Measurements from ENCODE around the gene LRRC8D. TPM values are rescaled to one million over a fixed set of nuclear protein-coding genes. Genes with fewer than 3 reads are reported as not detected.

Gene LRRC8D
- total and polyA plus RNA-seq, 2 experiments from 2014 or later = 23.6 to 48.8 TPM

GRCh38 chr1:89829186-89829585 is 8.4 kb downstream of the LRRC8D start (continued):
- TF ChIP-seq, protein P1, sequence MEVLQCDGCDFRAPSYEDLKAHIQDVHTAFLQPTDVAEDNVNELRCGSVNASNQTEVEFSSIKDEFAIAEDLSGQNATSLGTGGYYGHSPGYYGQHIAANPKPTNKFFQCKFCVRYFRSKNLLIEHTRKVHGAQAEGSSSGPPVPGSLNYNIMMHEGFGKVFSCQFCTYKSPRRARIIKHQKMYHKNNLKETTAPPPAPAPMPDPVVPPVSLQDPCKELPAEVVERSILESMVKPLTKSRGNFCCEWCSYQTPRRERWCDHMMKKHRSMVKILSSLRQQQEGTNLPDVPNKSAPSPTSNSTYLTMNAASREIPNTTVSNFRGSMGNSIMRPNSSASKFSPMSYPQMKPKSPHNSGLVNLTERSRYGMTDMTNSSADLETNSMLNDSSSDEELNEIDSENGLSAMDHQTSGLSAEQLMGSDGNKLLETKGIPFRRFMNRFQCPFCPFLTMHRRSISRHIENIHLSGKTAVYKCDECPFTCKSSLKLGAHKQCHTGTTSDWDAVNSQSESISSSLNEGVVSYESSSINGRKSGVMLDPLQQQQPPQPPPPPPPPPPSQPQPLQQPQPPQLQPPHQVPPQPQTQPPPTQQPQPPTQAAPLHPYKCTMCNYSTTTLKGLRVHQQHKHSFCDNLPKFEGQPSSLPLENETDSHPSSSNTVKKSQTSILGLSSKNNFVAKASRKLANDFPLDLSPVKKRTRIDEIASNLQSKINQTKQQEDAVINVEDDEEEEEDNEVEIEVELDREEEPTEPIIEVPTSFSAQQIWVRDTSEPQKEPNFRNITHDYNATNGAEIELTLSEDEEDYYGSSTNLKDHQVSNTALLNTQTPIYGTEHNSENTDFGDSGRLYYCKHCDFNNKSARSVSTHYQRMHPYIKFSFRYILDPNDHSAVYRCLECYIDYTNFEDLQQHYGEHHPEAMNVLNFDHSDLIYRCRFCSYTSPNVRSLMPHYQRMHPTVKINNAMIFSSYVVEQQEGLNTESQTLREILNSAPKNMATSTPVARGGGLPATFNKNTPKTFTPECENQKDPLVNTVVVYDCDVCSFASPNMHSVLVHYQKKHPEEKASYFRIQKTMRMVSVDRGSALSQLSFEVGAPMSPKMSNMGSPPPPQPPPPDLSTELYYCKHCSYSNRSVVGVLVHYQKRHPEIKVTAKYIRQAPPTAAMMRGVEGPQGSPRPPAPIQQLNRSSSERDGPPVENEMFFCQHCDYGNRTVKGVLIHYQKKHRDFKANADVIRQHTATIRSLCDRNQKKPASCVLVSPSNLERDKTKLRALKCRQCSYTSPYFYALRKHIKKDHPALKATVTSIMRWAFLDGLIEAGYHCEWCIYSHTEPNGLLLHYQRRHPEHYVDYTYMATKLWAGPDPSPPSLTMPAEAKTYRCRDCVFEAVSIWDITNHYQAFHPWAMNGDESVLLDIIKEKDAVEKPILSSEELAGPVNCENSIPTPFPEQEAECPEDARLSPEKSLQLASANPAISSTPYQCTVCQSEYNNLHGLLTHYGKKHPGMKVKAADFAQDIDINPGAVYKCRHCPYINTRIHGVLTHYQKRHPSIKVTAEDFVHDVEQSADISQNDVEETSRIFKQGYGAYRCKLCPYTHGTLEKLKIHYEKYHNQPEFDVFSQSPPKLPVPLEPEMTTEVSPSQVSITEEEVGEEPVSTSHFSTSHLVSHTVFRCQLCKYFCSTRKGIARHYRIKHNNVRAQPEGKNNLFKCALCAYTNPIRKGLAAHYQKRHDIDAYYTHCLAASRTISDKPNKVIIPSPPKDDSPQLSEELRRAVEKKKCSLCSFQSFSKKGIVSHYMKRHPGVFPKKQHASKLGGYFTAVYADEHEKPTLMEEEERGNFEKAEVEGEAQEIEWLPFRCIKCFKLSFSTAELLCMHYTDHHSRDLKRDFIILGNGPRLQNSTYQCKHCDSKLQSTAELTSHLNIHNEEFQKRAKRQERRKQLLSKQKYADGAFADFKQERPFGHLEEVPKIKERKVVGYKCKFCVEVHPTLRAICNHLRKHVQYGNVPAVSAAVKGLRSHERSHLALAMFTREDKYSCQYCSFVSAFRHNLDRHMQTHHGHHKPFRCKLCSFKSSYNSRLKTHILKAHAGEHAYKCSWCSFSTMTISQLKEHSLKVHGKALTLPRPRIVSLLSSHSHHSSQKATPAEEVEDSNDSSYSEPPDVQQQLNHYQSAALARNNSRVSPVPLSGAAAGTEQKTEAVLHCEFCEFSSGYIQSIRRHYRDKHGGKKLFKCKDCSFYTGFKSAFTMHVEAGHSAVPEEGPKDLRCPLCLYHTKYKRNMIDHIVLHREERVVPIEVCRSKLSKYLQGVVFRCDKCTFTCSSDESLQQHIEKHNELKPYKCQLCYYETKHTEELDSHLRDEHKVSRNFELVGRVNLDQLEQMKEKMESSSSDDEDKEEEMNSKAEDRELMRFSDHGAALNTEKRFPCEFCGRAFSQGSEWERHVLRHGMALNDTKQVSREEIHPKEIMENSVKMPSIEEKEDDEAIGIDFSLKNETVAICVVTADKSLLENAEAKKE (CRISPR knock-in tag; IDR thresholded peaks at IDR 0.05) = no peak

DNA sequence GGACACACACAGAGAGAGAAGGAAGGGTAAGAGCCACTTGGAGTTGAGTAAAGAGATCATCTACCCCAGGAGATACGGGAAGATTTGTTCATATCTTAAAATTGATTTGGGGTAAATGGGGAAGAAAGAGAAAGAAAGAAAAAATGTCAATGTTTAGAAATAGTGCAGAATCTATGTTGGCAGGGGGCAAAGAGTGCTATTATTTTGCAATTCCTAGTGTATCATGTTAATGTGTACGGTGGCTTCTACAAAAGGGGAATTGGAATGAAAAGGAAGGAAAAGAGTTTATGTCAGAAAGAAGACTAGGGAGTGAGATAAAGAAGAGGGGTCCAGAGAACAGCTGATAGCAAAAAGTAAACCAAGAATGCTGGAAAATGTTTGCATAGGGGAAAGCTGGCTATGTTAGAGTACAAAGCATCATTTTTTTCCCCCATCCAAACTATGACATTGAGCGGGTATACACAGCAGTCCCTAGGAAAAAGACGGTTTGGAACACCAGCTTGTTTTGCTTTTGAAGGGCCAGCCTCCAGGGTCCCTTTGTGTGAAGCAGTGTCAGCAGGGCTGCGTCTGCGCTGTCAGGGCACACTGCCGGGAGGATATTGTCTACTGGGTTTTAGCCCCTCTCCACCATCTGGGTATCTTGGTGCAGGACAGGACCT is 10.8 kb downstream of the LRRC8D start:
- Histone ChIP-seq H2AFZ (no peak overlapping the region), H3K36me3 (ENCODE audit: insufficient read depth) (0 out of 2 replicates have a peak, but pooled peaks cover 1% of the 10 kb centered on the region), H3K4me1 (ENCODE audit: insufficient read depth) (peaks cover 56% of the 10 kb centered on the region), H3K79me2 (replicated peaks; ENCODE audit: insufficient read depth) (peaks cover 93% of the 10 kb centered on the region), H3K9me2 (ENCODE audit: insufficient read depth) (no peaks in the 10 kb centered on the region), H3K27me3 (ENCODE audit: insufficient read depth) (no peaks in the 10 kb centered on the region), H3K27ac (ENCODE audit: low read depth) (peak overlapping the region; percentile 57), H3F3A (replicated peaks; ENCODE audit: low read depth) (no peaks in the 10 kb centered on the region), H4K20me1 (replicated peaks; ENCODE audit: insufficient read depth) (peaks cover 3% of the 10 kb centered on the region), H3K4me2 (peak overlapping the region; percentile 28), H3K4me3 (no peak overlapping the region)
- H3K4me3 Mint-ChIP-seq = peak overlapping the region; percentile 3; the same call in 1 of the 3 replicates
- peaks cover 13% of the 10 kb centered on the region; the same call in 2 of the 3 replicates for H3K36me3 Mint-ChIP-seq (ENCODE audit: low read depth)
- peaks cover 60% of the 10 kb centered on the region for H3K4me1 Mint-ChIP-seq
- DNase-seq (ENCODE audit: low spot score) (peak; percentile 35), ATAC-seq (peak; percentile 77)
- peaks cover 2% of the 10 kb centered on the region for H3K27me3 Mint-ChIP-seq (ENCODE audit: insufficient read depth, low read depth, poor library complexity)
- H3K9me3 Mint-ChIP-seq = no peaks in the 10 kb centered on the region
- no peak for TF ChIP-seq EZH2 (IDR thresholded peaks at IDR 0.05; ENCODE audit: low read depth, unreplicated experiment)
- H3K27ac Mint-ChIP-seq = peak overlapping the region; percentile 9; the same call in 1 of the 2 replicates
